ENCODE measurements around the gene ADGRL3. TPM values are rescaled to one million over a fixed set of nuclear protein-coding genes. Genes with fewer than 3 reads are reported as not detected.

ADGRL3 gene
- total RNA-seq, 1 donor, result under 0.01 TPM

Small RNA genes lying within 50 kb of the gene (small RNA-seq; reads per million reads assigned to genes)
- gene RF00019, result not detected
